GM21717 (cell line): Measurements from ENCODE around the gene DCK.
"Not testable (repeated sequence)": the region's sequence is repeated elsewhere in the genome, so short reads cannot be mapped to it uniquely, and the experiment has no call there.

Source experiments
- ATAC-seq: cut with Tn5 transposase; IDR thresholded peaks from one replicate; pipeline ENCODE4 v1.9.1; 2021; ENCODE audit warnings: mild to moderate bottlenecking, moderate library complexity; ENCODE audit not compliant: unreplicated experiment

DCK gene

GRCh38 chr4:70999639-71000038 is 6.2 kb downstream of the DCK start:
- ATAC-seq: not testable (repeated sequence)

GRCh38 chr4:71001363-71001762 is 7.9 kb downstream of the DCK start:
- not testable (repeated sequence) for ATAC-seq

GRCh38 chr4:71004281-71004851 is 10.9 kb downstream of the DCK start:
- ATAC-seq: no peak

DNA sequence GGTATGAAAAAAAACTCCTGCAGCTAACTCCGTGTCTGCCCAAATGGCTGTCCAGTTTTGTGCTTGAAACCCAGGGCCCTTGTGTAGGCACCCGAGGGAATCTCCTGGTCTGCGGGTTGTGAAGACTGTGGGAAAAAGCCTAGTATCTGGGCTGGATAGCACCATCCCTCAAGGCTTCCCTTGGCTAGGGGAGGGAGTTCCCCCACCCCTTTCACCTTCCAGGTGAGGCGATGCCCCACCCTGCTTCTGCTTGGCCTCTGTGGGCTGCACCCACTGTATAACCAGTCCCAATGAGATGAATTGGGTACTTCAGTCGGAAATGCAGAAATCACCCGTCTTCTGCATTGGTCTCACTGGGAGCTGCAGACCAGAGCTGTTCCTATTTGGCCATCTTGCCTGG is 11.6 kb downstream of the DCK start:
- not testable (repeated sequence) for ATAC-seq

DNA sequence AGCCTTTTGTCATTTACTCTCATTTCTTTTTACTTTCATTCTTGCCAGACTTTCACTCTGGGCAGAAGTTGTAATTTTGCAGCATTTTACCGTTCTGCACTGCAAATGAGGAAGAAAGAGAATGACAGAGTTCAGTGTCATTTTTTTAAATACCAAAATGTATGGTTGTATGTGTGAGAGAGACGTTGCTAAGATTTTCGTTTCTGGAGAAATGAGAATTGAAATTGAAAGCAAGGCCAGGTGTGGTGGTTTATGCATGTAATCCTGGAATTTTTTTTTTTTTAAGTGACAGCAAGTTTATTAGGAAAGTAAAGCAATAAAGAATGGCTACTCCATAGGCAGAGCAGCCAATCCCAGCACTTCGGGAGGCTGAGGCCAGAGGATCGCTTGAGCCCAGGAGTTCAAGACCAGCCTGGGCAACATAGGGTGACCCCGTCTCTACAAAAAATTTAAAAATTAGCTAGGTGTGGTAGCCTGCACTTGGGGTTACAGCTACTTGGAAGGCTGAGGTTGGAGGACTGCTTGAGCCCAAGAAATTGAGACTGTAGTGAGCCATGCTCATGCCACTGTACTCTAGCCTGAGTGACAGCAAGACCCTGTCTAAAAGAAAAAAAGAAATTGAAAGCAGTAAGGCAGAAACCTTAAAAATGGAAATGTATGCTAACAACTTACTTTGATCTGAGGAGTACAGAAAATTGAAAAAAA is 12.9 kb downstream of the DCK start:
- ATAC-seq: peak; percentile 89

DNA sequence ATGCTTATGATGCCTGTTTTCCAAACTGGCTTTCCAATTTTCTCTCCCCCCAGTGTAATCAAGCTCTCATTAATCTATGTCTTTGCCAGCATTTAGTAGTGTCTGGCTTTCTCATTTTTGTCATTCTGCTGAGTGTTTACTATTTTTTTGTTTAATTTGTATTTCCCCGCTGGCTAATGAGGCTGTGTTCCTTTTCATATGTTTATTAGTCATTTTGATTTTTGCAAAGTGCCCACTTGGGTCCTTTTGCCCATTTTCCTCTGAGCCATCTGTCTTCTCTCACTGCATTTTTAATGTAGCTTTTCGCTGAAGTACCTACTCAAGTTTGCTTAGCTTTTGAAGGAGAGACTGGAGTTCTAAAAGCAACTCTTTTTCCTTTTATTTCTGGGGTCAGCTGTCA is 14.7 kb downstream of the DCK start:
- ATAC-seq: no peak

GRCh38 chr4:71009086-71009485 is 15.6 kb downstream of the DCK start:
- no peak for ATAC-seq

DNA sequence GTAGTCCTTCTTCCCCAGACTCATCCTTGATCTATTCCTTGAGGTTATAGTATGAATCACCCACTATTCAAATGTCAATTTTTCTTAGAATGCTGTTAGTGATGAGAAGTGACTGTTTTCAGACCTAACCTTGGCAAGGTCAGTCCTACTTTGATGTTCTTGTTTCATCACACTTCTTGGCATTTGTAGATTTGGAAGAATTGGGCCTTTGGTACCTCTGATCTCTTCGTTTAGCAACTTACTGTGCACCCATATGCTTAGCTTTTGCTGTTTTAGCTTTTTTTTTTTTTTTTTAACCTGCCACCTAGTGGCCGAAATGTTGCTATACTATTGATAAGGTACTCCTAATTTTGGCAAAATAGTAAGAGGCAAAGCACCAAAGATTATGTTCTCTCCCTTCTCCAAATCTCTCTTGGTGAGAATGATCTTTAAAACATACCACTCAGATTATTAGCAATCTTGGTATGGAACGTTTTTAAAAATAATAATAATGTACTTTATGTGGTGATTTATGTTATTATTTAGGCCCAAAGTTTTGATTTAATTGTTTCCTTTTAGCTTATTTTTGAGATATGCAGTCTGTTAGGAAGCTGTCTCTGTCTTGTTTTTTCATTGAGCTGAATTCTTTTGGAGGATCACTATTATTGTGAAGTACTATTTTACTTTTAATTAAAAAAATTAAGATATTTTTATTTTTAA is 16.6 kb downstream of the DCK start:
- peak; percentile 41 for ATAC-seq

DNA sequence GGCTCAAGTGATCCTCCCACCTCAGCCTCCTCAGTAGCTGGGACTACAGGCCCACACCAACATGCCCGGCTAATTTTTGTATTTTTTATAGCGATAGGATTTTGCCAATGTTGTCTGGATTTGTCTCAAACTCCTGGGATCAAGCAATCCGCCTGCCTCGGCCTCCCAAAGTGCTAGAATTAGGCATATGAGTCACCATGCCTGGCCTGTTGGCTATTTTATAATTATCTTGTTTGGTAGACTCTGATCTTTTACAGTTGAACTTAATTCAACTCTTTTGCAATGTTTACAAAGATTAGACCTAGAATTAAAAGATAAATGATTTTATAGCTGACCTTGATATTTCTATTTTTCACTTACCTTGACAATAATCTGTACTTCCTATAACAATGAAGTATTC is 18.0 kb downstream of the DCK start:
- ATAC-seq: no peak

GRCh38 chr4:71017391-71017790 is 23.9 kb downstream of the DCK start:
- not testable (repeated sequence) for ATAC-seq

DNA sequence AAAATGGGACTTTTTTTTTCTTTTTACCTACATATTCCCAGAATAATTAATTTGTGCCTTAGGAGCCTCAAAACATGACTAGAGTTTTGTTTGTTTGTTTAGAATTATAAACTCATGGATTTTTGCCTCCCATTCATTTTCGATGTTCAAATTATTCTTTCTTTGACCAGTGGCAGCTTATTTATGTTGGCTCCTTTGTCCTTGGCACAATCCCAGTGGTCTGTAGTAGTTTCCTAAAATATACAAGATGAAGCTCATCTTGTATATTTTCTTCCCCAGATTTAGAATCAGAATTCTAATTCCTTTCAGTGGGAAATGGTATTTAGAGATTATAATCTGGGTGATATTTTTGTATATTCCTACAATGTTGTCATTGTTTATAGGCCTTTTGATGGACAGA is 27.2 kb downstream of the DCK start:
- ATAC-seq: no peak

GRCh38 chr4:71025654-71026053 is 32.2 kb downstream of the DCK start:
- no peak for ATAC-seq

DNA sequence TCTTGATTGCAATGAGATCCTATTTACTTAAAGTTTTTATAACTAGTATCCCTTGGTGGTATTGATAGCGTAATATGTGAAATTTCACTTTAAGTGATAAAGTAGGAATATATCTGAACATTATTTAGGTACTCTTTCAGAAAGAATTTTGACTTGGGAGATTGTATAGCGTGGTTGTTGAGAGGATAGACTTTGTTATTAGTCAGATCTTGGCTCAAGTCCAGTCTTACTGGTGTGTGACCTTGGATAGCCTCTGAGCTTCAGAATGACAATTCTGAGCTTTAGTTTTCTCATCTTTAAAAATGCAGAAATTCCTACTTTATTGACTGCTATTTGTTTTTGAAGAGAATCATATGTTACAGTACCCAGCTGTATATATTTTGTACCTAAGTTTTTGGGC is 32.6 kb downstream of the DCK start:
- no peak for ATAC-seq

GRCh38 chr4:71027611-71028010 is 34.2 kb downstream of the DCK start:
- ATAC-seq: no peak

- ATAC-seq: no peak
These were observed 36.1 kb downstream of the DCK start for GRCh38 chr4:71029504-71029903.

- not testable (repeated sequence) for ATAC-seq
These were observed 38.7 kb downstream of the DCK start for GRCh38 chr4:71032106-71032505.

- ATAC-seq: no peak
These were observed 51.8 kb downstream of the DCK start for GRCh38 chr4:71045256-71045655.

GRCh38 chr4:71049395-71049794 is 55.9 kb downstream of the DCK start:
- ATAC-seq: no peak

GRCh38 chr4:71050809-71051208 is 57.4 kb downstream of the DCK start:
- no peak for ATAC-seq

DNA sequence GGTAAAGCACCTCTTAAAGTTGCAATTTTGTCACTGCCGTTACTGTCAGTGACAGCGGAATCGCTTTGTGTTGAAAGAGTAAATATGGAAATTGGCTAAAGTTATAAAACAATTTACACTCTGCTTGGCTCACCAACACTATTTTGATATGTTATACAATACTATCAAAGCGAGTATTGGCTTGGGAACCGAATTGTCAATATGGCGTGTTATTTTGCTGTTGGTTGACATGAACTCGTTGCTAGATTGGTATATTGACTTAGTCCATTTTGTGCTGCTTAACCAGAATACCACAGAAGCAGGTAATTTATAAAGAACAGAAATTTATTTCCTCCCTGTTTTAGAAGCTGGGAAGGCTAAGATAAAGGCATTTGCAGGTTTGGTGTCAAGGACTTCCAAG is 58.6 kb downstream of the DCK start:
- no peak for ATAC-seq

DNA sequence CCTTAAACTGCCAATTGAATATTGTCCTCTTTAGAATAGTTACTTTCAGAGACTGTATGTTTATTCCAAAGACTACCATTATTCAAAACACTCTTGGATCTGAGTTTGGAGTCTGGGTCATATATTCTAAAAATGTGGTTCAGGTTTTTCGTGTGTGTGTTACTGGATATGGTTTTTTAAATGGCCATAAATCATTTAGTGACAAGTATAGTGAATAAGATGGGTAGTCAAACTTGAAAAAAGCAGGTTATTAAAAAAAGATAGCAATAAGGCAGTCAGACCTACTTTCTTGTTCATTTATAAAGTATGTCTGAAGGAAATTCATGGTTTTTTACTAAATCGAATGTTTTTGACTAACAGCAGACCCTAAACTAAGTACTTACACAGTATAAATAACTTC is 59.3 kb downstream of the DCK start:
- ATAC-seq: no peak

DNA sequence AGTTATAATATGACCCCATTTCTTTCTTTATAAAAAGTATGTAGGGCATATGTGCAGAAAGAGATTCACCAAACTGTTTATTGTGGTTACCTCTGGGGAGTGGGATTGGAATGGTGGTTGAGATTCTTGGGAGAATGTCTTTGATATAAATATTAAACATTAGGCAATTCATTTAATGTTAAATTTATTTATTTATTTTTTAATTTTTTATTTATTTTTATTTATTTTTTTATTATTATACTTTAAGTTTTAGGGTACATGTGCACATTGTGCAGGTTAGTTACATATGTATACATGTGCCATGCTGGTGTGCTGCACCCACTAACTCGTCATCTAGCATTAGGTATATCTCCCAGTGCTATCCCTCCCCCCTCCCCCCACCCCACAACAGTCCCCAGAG is 60.2 kb downstream of the DCK start:
- ATAC-seq: not testable (repeated sequence)
